ENCODE data around the gene MAPK7.

MAPK7 gene

DNA sequence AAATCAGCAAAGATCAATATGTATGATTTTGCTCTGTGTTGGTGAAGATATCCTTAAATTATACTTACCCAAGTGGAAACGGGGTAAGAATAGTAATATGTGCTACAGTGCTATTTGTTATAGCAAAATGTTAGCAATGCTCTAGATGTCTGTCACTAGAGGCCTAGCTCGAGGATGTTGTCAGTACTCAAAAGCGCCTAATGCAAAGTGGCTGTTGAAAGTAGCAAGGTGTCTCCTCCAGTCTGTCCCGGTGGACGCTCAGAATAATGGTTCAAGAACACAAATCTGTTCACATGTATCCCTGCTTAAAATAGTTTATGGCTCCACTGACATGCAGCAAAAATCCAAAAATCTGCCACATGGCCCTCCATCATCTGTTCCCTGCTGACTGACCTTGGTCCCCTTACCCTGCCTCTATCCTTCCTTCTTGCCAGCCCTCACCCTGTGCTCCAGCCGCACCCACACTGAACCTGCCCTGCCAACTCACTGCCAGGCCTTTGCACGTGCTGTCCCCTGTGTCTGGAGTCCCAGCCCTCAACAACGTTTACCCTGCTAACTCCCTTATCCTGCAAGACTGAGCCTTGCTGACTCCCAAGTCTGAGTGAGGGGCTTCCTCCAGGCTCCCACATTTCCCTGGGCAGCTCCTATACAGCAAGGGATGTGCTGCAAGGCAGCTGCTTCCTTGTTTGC, 23.2 kb downstream of the MAPK7 start:
- DNase-seq (ENCODE audit: low read depth, low spot score): no peak
- H3K9me3 ChIP-seq (ENCODE audit: control insufficient read depth, insufficient read depth, low read length): no peaks in the 10 kb centered on the region
- peaks cover 3% of the 10 kb centered on the region; the same call in 1 of the 2 replicates for H3K4me1 ChIP-seq (ENCODE audit: control insufficient read depth, insufficient read depth, low read length)
- no CpG with 5 or more reads among the region's 8 CpGs for WGBS (ENCODE audit: insufficient coverage, insufficient read length)
- H3K27ac ChIP-seq (ENCODE audit: low read length): no peak overlapping the region
- no peak overlapping the region for H3K4me3 ChIP-seq (ENCODE audit: low read length)
- no peaks in the 10 kb centered on the region for H3K27me3 ChIP-seq (ENCODE audit: control insufficient read depth, insufficient read depth, low read length)
- H3K36me3 ChIP-seq (ENCODE audit: control insufficient read depth, insufficient read depth, low read length): no peaks in the 10 kb centered on the region

DNA sequence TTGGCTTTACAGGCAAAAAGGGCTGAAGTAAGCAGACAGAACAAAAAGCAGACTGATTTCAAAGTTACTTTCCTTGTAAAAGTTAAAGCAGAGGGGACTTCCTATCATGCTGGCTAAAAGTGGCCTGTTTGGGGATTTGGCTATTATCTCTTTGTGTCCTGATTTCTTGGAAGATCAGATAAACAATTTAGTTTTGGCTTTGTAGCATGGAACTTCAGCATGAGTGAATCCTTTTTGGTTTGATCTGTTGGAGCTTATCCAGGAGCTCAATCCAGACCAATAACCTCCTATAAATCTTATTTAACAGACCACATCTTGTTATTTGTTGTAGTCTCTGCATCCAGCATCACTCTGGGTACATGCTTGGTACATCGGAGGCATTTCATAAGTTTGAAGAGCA, 23.9 kb downstream of the MAPK7 start:
- no peak overlapping the region for H3K27ac ChIP-seq (ENCODE audit: low read length)
- H3K9me3 ChIP-seq (ENCODE audit: control insufficient read depth, insufficient read depth, low read length): no peaks in the 10 kb centered on the region
- no peak overlapping the region for H3K4me3 ChIP-seq (ENCODE audit: low read length)
- no CpG with 5 or more reads among the region's 1 CpG for WGBS (ENCODE audit: insufficient coverage, insufficient read length)
- DNase-seq (ENCODE audit: low read depth, low spot score): no peak
- peaks cover 3% of the 10 kb centered on the region; the same call in 1 of the 2 replicates for H3K4me1 ChIP-seq (ENCODE audit: control insufficient read depth, insufficient read depth, low read length)
- H3K36me3 ChIP-seq (ENCODE audit: control insufficient read depth, insufficient read depth, low read length): no peaks in the 10 kb centered on the region
- H3K27me3 ChIP-seq (ENCODE audit: control insufficient read depth, insufficient read depth, low read length): no peaks in the 10 kb centered on the region

- no CpG with 5 or more reads among the region's 4 CpGs for WGBS (ENCODE audit: insufficient coverage, insufficient read length)
- no peaks in the 10 kb centered on the region for H3K9me3 ChIP-seq (ENCODE audit: control insufficient read depth, insufficient read depth, low read length)
- H3K27me3 ChIP-seq (ENCODE audit: control insufficient read depth, insufficient read depth, low read length): no peaks in the 10 kb centered on the region
- H3K4me3 ChIP-seq (ENCODE audit: low read length): no peak overlapping the region
- no peak overlapping the region for H3K27ac ChIP-seq (ENCODE audit: low read length)
- no peak for DNase-seq (ENCODE audit: low read depth, low spot score)
- H3K4me1 ChIP-seq (ENCODE audit: control insufficient read depth, insufficient read depth, low read length): no peaks in the 10 kb centered on the region
- H3K36me3 ChIP-seq (ENCODE audit: control insufficient read depth, insufficient read depth, low read length): no peaks in the 10 kb centered on the region
Observed at GRCh38 chr17:19403021-19403420, 24.7 kb downstream of the MAPK7 start.

GRCh38 chr17:19404264-19404663, 26.0 kb downstream of the MAPK7 start:
- no peaks in the 10 kb centered on the region for H3K36me3 ChIP-seq (ENCODE audit: control insufficient read depth, insufficient read depth, low read length)
- DNase-seq (ENCODE audit: low read depth, low spot score): no peak
- no peaks in the 10 kb centered on the region for H3K4me1 ChIP-seq (ENCODE audit: control insufficient read depth, insufficient read depth, low read length)
- no CpG with 5 or more reads among the region's 1 CpG for WGBS (ENCODE audit: insufficient coverage, insufficient read length)
- no peaks in the 10 kb centered on the region for H3K27me3 ChIP-seq (ENCODE audit: control insufficient read depth, insufficient read depth, low read length)
- no peaks in the 10 kb centered on the region for H3K9me3 ChIP-seq (ENCODE audit: control insufficient read depth, insufficient read depth, low read length)
- no peak overlapping the region for H3K4me3 ChIP-seq (ENCODE audit: low read length)
- no peak overlapping the region for H3K27ac ChIP-seq (ENCODE audit: low read length)

- Histone ChIP-seq H3K4me3 (ENCODE audit: low read length) (no peak overlapping the region), H3K9me3 (ENCODE audit: control insufficient read depth, insufficient read depth, low read length) (no peaks in the 10 kb centered on the region), H3K27me3 (ENCODE audit: control insufficient read depth, insufficient read depth, low read length) (no peaks in the 10 kb centered on the region), H3K27ac (ENCODE audit: low read length) (no peak overlapping the region), H3K4me1 (ENCODE audit: control insufficient read depth, insufficient read depth, low read length) (no peaks in the 10 kb centered on the region), H3K36me3 (ENCODE audit: control insufficient read depth, insufficient read depth, low read length) (no peaks in the 10 kb centered on the region)
- WGBS (ENCODE audit: insufficient coverage, insufficient read length): no CpG with 5 or more reads among the region's 5 CpGs
- DNase-seq (ENCODE audit: low read depth, low spot score): no peak
Observed at GRCh38 chr17:19405114-19405513, 26.8 kb downstream of the MAPK7 start.

- Histone ChIP-seq H3K27ac (ENCODE audit: low read length) (no peak overlapping the region), H3K36me3 (ENCODE audit: control insufficient read depth, insufficient read depth, low read length) (no peaks in the 10 kb centered on the region), H3K4me3 (ENCODE audit: low read length) (no peak overlapping the region), H3K27me3 (ENCODE audit: control insufficient read depth, insufficient read depth, low read length) (no peaks in the 10 kb centered on the region), H3K4me1 (ENCODE audit: control insufficient read depth, insufficient read depth, low read length) (0 out of 2 replicates have a peak, but pooled peaks cover 1% of the 10 kb centered on the region), H3K9me3 (ENCODE audit: control insufficient read depth, insufficient read depth, low read length) (no peaks in the 10 kb centered on the region)
- WGBS (ENCODE audit: insufficient coverage, insufficient read length): no CpG with 5 or more reads among the region's 10 CpGs
- DNase-seq (ENCODE audit: low read depth, low spot score): no peak
Observed at GRCh38 chr17:19407601-19408345, 29.5 kb downstream of the MAPK7 start.

DNA sequence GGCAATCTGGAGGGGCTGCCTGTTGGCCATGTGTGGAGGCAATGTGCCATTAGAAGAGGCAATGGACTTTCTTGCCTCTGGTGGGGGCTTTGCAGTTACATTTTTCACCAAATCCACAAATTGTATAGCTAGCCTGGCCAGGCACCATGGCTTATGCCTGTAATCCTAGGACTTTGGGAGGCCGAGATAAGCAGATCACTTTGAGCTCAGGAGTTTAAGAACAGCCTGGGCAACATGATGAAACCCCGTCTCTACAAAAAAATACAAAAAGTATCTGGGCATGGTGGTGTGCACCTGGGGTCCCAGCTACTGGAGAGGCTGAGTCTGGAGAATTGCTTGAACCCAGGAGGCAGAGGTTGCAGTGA, 30.0 kb downstream of the MAPK7 start:
- H3K27me3 ChIP-seq (ENCODE audit: control insufficient read depth, insufficient read depth, low read length): no peaks in the 10 kb centered on the region
- no peak overlapping the region for H3K27ac ChIP-seq (ENCODE audit: low read length)
- H3K36me3 ChIP-seq (ENCODE audit: control insufficient read depth, insufficient read depth, low read length): no peaks in the 10 kb centered on the region
- no peak for DNase-seq (ENCODE audit: low read depth, low spot score)
- 0 out of 2 replicates have a peak, but pooled peaks cover 1% of the 10 kb centered on the region for H3K4me1 ChIP-seq (ENCODE audit: control insufficient read depth, insufficient read depth, low read length)
- H3K9me3 ChIP-seq (ENCODE audit: control insufficient read depth, insufficient read depth, low read length): no peaks in the 10 kb centered on the region
- no peak overlapping the region for H3K4me3 ChIP-seq (ENCODE audit: low read length)
- WGBS (ENCODE audit: insufficient coverage, insufficient read length): no CpG with 5 or more reads among the region's 2 CpGs

- Histone ChIP-seq H3K27ac (ENCODE audit: low read length) (no peak overlapping the region), H3K4me1 (ENCODE audit: control insufficient read depth, insufficient read depth, low read length) (0 out of 2 replicates have a peak, but pooled peaks cover 1% of the 10 kb centered on the region), H3K9me3 (ENCODE audit: control insufficient read depth, insufficient read depth, low read length) (no peaks in the 10 kb centered on the region), H3K36me3 (ENCODE audit: control insufficient read depth, insufficient read depth, low read length) (no peaks in the 10 kb centered on the region), H3K4me3 (ENCODE audit: low read length) (no peak overlapping the region), H3K27me3 (ENCODE audit: control insufficient read depth, insufficient read depth, low read length) (no peaks in the 10 kb centered on the region)
- WGBS (ENCODE audit: insufficient coverage, insufficient read length): no CpG with 5 or more reads among the region's 3 CpGs
- DNase-seq (ENCODE audit: low read depth, low spot score): no peak
Observed at GRCh38 chr17:19409066-19409465, 30.8 kb downstream of the MAPK7 start.

DNA sequence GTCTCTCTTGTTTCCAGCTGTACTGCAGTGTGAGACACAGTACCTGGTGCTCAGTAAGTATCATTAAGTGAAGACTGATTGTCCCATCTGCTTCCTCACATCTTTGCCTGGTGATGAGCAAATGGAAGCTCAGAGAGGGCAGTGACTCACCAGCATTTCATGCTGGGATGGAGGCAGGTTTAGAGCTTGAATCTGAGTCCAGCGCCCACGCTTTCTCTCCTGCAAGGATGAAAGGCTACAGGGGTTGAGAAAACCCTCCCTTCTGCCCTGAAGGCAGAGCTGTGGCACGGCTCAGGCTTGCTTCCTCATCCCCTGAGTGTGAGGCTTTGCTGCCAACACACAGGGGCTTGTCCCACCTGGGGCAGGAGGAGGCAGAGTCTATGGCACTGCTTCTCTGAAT, 31.2 kb downstream of the MAPK7 start:
- WGBS (ENCODE audit: insufficient coverage, insufficient read length): no CpG with 5 or more reads among the region's 3 CpGs
- DNase-seq (ENCODE audit: low read depth, low spot score): no peak
- no peaks in the 10 kb centered on the region for H3K27me3 ChIP-seq (ENCODE audit: control insufficient read depth, insufficient read depth, low read length)
- no peaks in the 10 kb centered on the region for H3K36me3 ChIP-seq (ENCODE audit: control insufficient read depth, insufficient read depth, low read length)
- H3K4me3 ChIP-seq (ENCODE audit: low read length): no peak overlapping the region
- H3K27ac ChIP-seq (ENCODE audit: low read length): no peak overlapping the region
- H3K9me3 ChIP-seq (ENCODE audit: control insufficient read depth, insufficient read depth, low read length): no peaks in the 10 kb centered on the region
- 0 out of 2 replicates have a peak, but pooled peaks cover 1% of the 10 kb centered on the region for H3K4me1 ChIP-seq (ENCODE audit: control insufficient read depth, insufficient read depth, low read length)

GRCh38 chr17:19410091-19410490, 31.8 kb downstream of the MAPK7 start:
- Histone ChIP-seq H3K9me3 (ENCODE audit: control insufficient read depth, insufficient read depth, low read length) (no peaks in the 10 kb centered on the region), H3K27me3 (ENCODE audit: control insufficient read depth, insufficient read depth, low read length) (no peaks in the 10 kb centered on the region), H3K36me3 (ENCODE audit: control insufficient read depth, insufficient read depth, low read length) (no peaks in the 10 kb centered on the region), H3K4me1 (ENCODE audit: control insufficient read depth, insufficient read depth, low read length) (0 out of 2 replicates have a peak, but pooled peaks cover 1% of the 10 kb centered on the region), H3K27ac (ENCODE audit: low read length) (no peak overlapping the region), H3K4me3 (ENCODE audit: low read length) (no peak overlapping the region)
- WGBS (ENCODE audit: insufficient coverage, insufficient read length): no CpG with 5 or more reads among the region's 6 CpGs
- no peak for DNase-seq (ENCODE audit: low read depth, low spot score)

All from iPS DF 6.9 (cell line).